NCI-H460 (cell line): ENCODE measurements around the gene DNM1L. TPM values are rescaled to one million over a fixed set of nuclear protein-coding genes. Genes with fewer than 3 reads are reported as not detected.
"Not testable (repeated sequence)": the region's sequence is repeated elsewhere in the genome, so short reads cannot be mapped to it uniquely, and the experiment has no call there.

ENCODE experiments used
- DNase-seq: peaks from one replicate; pipeline ENCODE4 v3.0.0-alpha.2; 2016; ENCODE audit warnings: low read depth; ENCODE audit errors: extremely low read depth
- total RNA-seq: library from RNA; depleted of rRNA; stranded (reverse); fragments of >200 nt; shearing (Covaris generic); gene quantifications from 2 replicates; pipeline ENCODE4 v1.2.3, GENCODE V29; 2014

The DNM1L gene
- total RNA-seq, 1 experiment from 2014 or later: 72.5 TPM

- DNase-seq: no peak
Measured at GRCh38 chr12:32695787-32696186, 16.7 kb downstream of the DNM1L start.

GRCh38 chr12:32697445-32697844 lies 18.3 kb downstream of the DNM1L start:
- DNase-seq: no peak

DNA sequence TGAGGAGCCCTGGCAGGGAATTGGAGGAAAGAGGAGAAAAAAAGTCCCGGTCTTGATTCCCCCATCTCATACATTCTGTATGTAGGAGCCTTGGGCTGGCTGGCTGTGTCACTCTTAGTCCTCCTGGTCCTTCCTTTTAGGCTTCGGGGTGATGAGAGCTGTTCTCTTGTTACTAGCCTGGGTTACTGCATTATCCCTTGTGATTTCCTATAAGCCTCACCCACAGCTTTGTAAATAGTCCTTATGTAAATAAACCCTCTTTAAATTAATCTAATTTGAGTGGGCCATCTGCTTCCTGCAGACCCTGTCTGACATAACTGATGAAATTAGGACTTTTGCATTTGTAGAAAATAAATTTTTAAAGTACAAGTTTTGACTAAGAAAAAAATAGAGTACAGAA lies 19.2 kb downstream of the DNM1L start:
- DNase-seq: no peak

DNA sequence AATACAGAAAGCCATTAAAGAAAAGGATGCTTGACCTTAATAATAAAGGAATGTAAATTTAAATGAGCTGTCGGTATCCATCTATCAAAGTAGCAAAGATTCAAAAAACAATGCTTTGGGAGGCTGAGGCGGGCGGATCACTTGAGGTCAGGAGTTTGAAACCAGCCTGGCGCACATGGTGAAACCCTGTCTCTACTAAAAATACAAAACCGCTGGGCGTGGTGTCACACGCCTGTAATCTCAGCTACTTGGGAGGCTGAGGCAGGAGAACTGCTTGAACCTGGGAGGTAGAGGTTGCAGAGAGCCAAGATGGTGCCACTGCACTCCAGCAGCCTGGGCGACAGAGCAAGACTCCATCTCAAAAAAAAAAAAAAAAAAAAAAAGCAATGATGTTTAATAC lies 20.3 kb downstream of the DNM1L start:
- DNase-seq: not testable (repeated sequence)

DNA sequence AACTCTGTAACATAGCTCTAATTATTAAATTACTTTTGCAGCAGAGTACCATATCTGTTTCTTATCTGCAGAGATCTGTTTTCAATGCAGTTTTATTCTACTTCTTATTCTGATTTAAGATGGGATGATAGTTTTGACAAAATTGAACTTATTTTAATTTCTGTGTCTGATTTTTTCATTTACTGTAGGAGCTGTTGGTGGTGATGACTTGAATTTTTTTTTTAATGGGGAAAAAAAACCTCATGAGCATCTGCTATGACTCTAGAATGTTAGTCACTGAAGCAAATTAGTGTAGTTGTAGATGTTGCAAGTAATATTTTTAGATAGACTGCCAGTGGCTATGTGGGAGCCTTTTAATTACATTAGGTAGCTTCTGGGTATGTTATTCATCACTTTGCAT lies 23.4 kb downstream of the DNM1L start:
- no peak for DNase-seq

DNA sequence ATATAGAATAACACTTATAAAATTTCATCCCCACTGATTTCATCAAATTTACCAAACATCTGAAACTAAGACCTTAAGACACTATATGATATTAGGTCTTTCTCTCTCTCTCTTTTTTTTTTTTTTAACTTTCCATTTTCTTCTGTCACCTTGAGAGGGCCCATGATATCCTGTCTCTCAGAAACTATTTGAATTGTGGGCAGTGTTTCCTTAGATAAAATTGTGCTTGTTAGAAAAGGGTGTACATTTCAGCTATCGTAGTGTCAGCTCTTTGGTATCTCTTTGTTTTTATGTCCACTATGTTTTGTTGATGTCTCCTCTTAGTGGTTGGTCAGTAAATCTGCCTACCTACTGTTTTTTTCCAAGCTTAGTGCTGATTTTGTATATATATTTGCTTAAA lies 23.8 kb downstream of the DNM1L start:
- no peak for DNase-seq

- no peak for DNase-seq
Measured at GRCh38 chr12:32705783-32706182, 26.7 kb downstream of the DNM1L start.

DNA sequence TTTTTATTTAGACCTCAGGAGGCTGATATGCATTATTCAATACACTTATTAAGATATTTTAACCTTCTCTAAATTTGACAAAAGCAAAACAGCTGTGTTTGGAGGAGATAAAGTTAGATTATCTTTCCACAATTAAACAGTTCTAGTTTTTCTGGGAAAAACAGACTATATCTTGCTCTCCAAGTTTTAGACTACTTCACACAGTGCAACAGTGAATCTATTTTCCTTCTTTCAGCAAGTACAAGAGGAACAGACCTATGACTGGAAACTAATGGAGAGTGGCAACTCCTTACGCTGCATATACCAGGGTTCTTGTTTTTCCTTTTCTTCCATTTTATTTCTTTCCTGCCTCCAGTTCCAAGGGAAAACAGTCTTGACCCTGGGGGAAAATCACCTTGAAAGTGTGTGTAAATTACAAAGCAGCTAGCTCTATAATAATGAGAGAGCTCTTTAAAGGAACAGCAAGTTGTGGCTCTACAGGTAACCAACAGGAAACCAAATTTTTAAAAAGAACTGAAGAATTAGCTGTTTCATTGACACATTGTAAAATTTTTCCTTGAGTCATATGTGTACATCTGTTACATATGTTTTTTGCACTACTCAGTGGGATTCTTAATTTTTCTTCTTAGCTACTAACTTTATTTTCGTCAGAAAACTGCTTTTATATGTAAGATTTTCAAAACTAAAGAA lies 27.4 kb downstream of the DNM1L start:
- DNase-seq: no peak

DNA sequence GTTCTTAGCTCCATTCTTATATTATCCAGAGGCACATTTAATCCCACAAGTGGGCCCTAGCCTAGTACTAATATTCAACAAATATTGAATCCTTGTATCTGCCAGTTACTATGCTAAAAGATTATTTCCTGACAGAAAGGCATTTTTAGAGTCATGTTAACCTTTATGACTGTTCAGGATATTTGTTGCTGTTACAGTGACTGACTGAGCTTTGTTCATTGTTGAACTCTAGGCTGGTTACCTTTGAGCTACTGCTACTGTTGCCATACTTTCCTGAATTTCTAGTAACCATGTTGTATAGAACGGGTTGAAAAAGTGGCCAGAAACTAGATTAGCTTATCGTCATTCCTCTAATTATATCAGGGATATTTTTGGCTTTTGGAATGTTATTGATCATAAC lies 29.8 kb downstream of the DNM1L start:
- no peak for DNase-seq

- no peak for DNase-seq
Measured at GRCh38 chr12:32714772-32715171, 35.7 kb downstream of the DNM1L start.

GRCh38 chr12:32718926-32719325 lies 39.8 kb downstream of the DNM1L start:
- DNase-seq: no peak

DNA sequence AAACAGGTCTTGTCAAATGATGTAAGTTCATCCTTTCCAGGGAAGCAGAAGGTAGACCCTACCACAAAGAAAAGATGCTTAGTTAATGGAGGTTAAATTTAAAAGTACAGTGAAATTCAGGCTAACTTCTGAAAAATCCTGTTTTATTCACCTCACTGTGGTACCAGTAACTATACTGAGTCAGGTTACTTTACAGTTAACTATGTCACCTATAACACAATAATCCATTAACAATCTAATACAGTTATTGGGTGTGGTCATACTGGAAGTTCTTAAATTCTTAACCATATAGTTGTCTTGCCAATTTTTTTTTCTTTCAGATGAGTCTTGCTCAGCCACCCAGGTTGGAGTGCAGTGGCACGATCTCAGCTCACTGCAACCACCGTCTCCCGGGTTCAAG lies 46.2 kb downstream of the DNM1L start:
- not testable (repeated sequence) for DNase-seq

GRCh38 chr12:32726286-32726685 lies 47.2 kb downstream of the DNM1L start:
- DNase-seq: no peak

DNA sequence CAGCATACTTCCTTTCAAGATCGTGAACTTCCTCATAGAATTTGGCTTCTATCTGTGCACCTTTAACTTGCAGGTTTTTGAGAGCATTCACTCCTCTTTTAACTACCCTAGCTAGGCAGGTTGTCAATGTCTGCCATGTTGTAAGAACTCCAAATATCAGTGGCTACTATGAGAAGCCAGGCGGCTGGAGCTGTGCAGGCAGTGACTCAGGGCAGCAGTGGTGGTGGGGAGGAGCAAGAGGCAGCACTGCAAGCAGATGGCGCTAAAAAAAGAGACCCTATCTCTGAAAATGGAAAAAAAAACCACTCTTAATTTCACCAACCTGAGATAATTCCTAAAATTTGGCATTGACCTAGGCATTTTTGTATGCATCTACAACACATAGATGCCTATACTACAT lies 48.1 kb downstream of the DNM1L start:
- DNase-seq: no peak

DNA sequence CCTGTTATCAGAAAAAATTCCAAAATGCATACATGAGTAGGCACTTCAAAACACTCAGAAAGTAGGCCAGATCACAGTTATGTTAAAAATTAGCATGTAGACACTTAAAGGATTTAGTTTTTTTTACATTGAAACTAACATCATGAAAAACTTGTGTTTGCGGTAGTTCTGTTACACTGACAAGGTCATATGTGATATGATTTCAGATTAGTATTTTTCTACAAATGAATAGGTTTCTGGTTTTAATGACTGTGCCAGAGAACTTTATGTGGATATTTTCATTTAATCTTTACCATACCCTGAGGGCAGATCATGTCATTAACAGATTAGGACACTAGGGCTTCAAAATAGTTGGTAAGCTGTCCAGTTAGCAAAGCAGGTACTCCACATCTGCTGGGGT lies 55.9 kb downstream of the DNM1L start:
- no peak for DNase-seq

DNA sequence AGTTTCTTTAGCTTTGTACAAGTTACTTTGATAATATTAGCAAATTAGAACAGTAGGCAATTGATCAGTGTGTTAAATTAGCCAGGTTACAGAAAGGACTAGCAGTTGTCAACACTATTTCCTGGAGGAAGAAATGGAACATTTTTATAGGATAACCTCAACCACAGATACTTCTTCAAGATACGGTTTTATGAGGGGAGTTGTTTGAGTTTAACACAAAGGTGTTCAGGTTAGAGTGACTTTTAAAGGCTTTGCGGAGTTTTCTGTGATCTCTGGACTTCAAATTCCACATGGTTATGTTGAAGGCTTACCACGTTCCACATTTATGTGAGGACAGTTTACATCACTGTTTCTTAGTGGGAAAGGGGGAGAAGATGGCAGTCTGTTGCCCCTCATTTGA lies 57.3 kb downstream of the DNM1L start:
- no peak for DNase-seq

DNA sequence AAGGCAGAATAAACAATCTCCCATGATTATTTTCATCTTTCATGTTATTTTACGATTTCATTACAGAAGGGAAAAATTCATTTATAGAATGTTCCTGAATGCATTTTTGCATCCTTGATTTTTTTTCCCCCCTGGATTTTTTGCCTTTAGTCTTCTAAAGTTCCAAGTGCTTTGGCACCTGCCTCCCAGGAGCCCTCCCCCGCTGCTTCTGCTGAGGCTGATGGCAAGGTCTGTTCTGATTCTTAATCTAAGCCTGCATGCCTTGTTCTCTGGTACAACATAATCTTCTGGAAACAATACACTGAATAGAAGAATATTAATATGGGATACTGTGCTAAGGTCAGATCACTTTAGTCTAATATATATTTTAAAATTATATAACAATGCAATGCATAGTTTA lies 58.6 kb downstream of the DNM1L start:
- DNase-seq: no peak

DNA sequence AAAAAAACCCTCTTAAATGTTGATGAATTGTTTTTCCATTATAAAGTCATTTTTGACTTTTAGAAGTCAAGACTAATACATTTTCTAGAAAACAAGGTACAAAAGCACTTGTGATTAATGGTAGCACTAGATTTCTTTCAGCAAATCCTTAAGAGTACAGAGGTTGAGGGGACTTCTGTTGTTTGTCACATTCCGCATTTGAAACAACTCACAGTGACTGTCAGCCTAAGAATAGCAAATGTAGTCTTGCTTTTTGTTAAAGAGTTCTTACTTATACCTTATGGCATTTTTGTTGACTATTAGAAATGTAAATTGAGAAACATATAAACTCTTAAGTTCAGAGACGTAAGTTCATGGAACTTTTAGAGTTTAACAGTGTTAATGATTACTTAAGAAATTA lies 60.2 kb downstream of the DNM1L start:
- DNase-seq: no peak

DNA sequence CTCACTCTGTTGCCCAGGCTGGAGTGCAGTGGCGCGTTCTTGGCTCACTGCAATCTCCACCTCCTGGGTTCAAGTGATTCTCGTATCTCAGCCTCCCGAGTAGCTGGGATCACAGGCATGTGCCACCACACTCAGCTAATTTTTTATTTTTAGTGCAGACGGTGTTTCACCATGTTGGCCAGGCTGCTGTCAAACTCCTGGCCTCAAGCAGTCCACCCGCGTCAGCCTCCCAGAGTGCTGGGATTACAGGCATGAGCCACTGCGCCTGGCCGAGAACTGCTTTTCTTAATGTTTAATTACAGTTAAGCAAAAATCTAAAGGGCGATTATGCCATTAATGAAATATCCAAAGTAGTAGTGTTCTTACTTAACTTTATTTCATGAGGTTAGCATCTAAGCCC lies 63.0 kb downstream of the DNM1L start:
- DNase-seq: no peak

- no peak for DNase-seq
Measured at GRCh38 chr12:32743264-32743663, 64.2 kb downstream of the DNM1L start.

DNA sequence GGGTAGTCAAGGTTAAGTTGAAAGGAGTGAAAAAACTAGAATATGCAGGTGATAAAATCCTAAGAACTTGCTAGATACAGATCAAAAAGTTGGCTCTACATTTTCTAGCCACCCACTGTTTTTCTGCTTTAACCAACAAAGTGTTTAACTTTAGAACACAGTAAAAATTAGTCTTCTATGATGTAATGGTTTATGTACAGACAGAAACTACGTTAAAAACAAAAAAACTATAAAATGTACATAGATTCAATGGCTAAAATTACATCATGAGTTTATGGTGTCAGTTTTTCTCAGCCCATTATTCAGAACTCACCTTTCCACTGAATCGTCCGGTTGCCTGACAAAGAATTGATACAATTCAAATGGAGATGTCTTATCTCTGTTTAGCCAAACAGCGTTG lies 74.5 kb downstream of the DNM1L start:
- DNase-seq: no peak

DNA sequence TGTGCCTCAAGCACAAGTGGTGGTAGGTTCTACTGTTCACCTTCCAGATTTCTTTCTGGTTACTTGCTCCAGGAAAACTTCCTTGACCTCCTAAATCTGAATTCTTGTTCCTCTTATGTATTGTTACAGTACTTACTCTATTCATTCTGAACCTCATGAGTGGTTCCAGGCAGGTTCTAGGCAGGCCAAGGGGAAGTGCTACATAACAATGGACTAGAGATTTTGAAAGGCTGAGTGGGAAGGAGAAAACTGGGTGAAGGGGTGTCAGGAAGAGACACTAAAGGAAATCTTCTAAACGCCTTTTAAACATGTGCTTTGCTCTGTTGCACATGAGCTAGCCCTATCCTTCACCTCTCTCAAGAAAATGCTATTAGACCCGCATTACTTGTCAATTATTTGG lies 75.0 kb downstream of the DNM1L start:
- DNase-seq: no peak

DNA sequence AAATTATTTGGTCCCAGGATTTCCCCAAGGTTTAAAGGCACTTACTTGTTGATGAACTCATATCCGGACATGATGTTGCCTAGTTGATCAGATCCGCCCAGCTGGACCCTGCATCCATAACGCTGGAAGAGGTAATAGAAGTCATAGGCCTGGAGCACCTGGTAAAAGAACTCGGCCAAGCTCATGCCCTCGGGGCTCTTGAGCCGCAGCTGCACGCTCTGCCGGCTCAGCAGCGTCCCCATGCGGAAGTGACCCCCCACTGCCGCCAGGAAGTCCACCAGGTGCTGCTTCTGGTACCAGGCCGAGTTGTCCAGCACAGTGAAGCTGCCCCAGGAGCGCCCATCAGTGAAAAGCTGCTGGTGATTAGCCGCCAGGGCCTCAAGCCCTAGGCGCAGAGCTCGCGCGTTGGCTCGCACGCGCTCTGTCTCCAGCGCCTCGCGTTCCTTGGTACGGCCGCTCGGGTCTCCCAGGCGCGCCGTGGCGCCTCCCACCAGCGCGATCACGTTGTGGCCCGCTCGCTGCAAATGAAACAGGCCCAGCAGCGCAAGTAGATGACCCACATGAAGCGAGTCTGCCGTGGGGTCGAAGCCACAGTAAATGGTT lies 76.1 kb downstream of the DNM1L start:
- DNase-seq: peak; percentile 74
